ENCODE data around the gene CRYZ. TPM values are rescaled to one million over a fixed set of nuclear protein-coding genes. Genes with fewer than 3 reads are reported as not detected.

The CRYZ gene
- total RNA-seq, 1 experiment from 2014 or later = 27.7 TPM

Other genes with a start within 250 kb of the CRYZ start
- gene LRRC53, start 220.4 kb downstream of the CRYZ start, total RNA-seq (2014; rRNA removed; shearing (Covaris generic)) = not detected in 2 replicates
- not detected in 2 replicates for gene ERICH3, start 59.3 kb downstream of the CRYZ start, total RNA-seq (2014; rRNA removed; shearing (Covaris generic))
- gene TYW3, start 102 bp upstream of the CRYZ start, total RNA-seq (2014; rRNA removed; shearing (Covaris generic)) = 22.6 and 30.5 TPM in 2 replicates

Data from SK-MEL-5 (cell line).